Adrenal gland (tissue), 5 donors: Measurements from ENCODE around the gene CTNND1.

Source experiments
- CTCF ChIP-seq, 6 experiments: fragments of 450-650 bp in 4 of 6; fragments of 200-600 bp in 2 of 6; sonication (generic) in 1 of 6; IDR thresholded peaks; 1 replicate in 5 of 6; 2 replicates in 1 of 6; pipeline versions ENCODE4 v1.5.1 to v1.8.0; 2016 to 2021; ENCODE audit warnings: antibody characterized with exemption in 6 of 6, mild to moderate bottlenecking in 2 of 6, moderate library complexity in 1 of 6
- POLR2A ChIP-seq, 2 donors: fragments of 450-650 bp; IDR thresholded peaks; one replicate each; pipeline ENCODE4 v1.6.1; 2017; ENCODE audit warnings: antibody characterized with exemption in 2 of 2, mild to moderate bottlenecking in 2 of 2, moderate library complexity in 1 of 2
- donor health status: DM: no; HTN: no; CAD: no.

- TF ChIP-seq CTCF (IDR thresholded peaks at IDR 0.05), result no peak
- no peak for TF ChIP-seq POLR2A (IDR thresholded peaks at IDR 0.05)
These were observed 25.5 kb downstream of the CTNND1 start for GRCh38 chr11:57787006-57787604.
